Transverse colon (tissue), 4 donors: ENCODE results near the gene SRP54. TPM values are rescaled to one million over a fixed set of nuclear protein-coding genes. Genes with fewer than 3 reads are reported as not detected.

ENCODE experiments used
- DNase-seq: peaks from one replicate; pipeline ENCODE4 v3.0.0-alpha.2; 2019
- H3K27ac ChIP-seq, 4 donors: fragments of 200-600 bp; sonication (generic); 2 replicates each; pipeline ENCODE4 v1.5.1; 2016 to 2018; ENCODE audit warnings: inconsistent platforms in 4 of 4
- H3K27me3 ChIP-seq: fragments of 200-600 bp; sonication (generic); 2 replicates; pipeline ENCODE4 v1.5.1; 2017; ENCODE audit warnings: inconsistent platforms
- H3K36me3 ChIP-seq, 4 donors: fragments of 200-600 bp; sonication (generic); 2 replicates each; pipeline ENCODE4 v1.5.1; 2017 to 2019; ENCODE audit warnings: inconsistent platforms in 4 of 4
- H3K4me1 ChIP-seq, 4 donors: fragments of 200-600 bp; sonication (generic); 2 replicates each; pipeline ENCODE4 v1.5.1; 2017 to 2020; ENCODE audit warnings: inconsistent platforms in 4 of 4
- H3K4me3 ChIP-seq, 4 donors: fragments of 200-600 bp; sonication (generic); 1 replicate in 1 of 4; 2 replicates in 3 of 4; pipeline versions ENCODE4 v1.5.1 to v1.6.1; 2017 to 2019; ENCODE audit warnings: inconsistent platforms in 4 of 4
- H3K9me3 ChIP-seq, 2 donors: fragments of 200-600 bp; sonication (generic); 2 replicates each; pipeline ENCODE4 v1.5.1; 2017 to 2019; ENCODE audit warnings: inconsistent platforms in 2 of 2
- EP300 ChIP-seq: sonication (generic); formaldehyde crosslinking; IDR thresholded peaks from one replicate; pipeline ENCODE4 v1.6.1; 2017; ENCODE audit warnings: antibody characterized with exemption, low read depth
- POLR2A ChIP-seq: fragments of 450-650 bp; IDR thresholded peaks from one replicate; pipeline ENCODE4 v1.6.1; 2016; ENCODE audit warnings: antibody characterized with exemption, mild to moderate bottlenecking, moderate library complexity
- POLR2AphosphoS5 ChIP-seq, 3 donors: sonication (generic); formaldehyde crosslinking; IDR thresholded peaks; one replicate each; pipeline ENCODE4 v1.6.1; 2016; ENCODE audit warnings: antibody characterized with exemption in 3 of 3
- WGBS, 2 donors: methylation state at CpG; one replicate each; pipeline ENCODE4 v1.1.5; 2018; ENCODE audit warnings: low coverage in 1 of 2; 5-methylcytosine and 5-hydroxymethylcytosine counted together
- in situ Hi-C, 4 donors: fragments of 200-750 bp; cut with MboI; loops; one replicate each; pipeline versions ENCODE4 v1.15.0 to v1.15.1; 2017; ENCODE audit warnings: low sequenced_read_pairs in 3 of 4, low pct_ligation_motif_present in 1 of 4, low pct_unique_long_range_greater_than_20kb in 1 of 4
- intact Hi-C: fragments of 100-400 bp; cut with DNase I; formaldehyde crosslinking; loops from one replicate; pipeline ENCODE4 v1.15.1; 2023; ENCODE audit warnings: low total_unique reads
- total RNA-seq, 4 donors: library from RNA; depleted of rRNA; stranded (reverse); fragments of >200 nt; gene quantifications; one replicate each; pipeline ENCODE4 v1.1.0, GENCODE V29; 2016
- TF ChIP-seq, protein P1 (sequence below), 5 experiments: fragments of 200-600 bp in 3 of 5; fragments of 450-650 bp in 2 of 5; sonication (generic) in 3 of 5; IDR thresholded peaks; 1 replicate in 2 of 5; 2 replicates in 3 of 5; pipeline ENCODE4 v1.5.1; 2016 to 2017; ENCODE audit warnings: antibody characterized with exemption in 5 of 5, inconsistent platforms in 3 of 5, mild to moderate bottlenecking in 2 of 5, moderate library complexity in 1 of 5

Gene SRP54
- total RNA-seq, 4 donors from 2014 or later = 14.7 to 63.4 (median 35.2) TPM

- H3K4me3 ChIP-seq = no peak overlapping the region
- in situ Hi-C loops (loop anchor here in 1 of 4 donors (10.0 kb wide), 1 partner anchor 112 kb away; the partner anchor contains the start of gene BAZ1A), intact Hi-C loops (loop anchor here (10.0 kb wide), 1 partner anchor 112 kb away; the partner anchor contains the start of gene BAZ1A)
- no peak overlapping the region for H3K27ac ChIP-seq
- H3K9me3 ChIP-seq = no peaks in the 10 kb centered on the region
- H3K27me3 ChIP-seq = no peaks in the 10 kb centered on the region
- 63 to 87% methylated on average over 2 to 3 of the region's 3 CpGs for WGBS, 2 donors
- no peaks in the 10 kb centered on the region for H3K36me3 ChIP-seq
- TF ChIP-seq, protein P1, sequence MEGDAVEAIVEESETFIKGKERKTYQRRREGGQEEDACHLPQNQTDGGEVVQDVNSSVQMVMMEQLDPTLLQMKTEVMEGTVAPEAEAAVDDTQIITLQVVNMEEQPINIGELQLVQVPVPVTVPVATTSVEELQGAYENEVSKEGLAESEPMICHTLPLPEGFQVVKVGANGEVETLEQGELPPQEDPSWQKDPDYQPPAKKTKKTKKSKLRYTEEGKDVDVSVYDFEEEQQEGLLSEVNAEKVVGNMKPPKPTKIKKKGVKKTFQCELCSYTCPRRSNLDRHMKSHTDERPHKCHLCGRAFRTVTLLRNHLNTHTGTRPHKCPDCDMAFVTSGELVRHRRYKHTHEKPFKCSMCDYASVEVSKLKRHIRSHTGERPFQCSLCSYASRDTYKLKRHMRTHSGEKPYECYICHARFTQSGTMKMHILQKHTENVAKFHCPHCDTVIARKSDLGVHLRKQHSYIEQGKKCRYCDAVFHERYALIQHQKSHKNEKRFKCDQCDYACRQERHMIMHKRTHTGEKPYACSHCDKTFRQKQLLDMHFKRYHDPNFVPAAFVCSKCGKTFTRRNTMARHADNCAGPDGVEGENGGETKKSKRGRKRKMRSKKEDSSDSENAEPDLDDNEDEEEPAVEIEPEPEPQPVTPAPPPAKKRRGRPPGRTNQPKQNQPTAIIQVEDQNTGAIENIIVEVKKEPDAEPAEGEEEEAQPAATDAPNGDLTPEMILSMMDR (IDR thresholded peaks at IDR 0.05) = no peak
- H3K4me1 ChIP-seq = peaks cover 5 to 26% (median 17%) of the 10 kb centered on the region in 4 donors
- no peak for DNase-seq
These were observed 4.4 kb downstream of the SRP54 start for GRCh38 chr14:34987180-34987579.

GRCh38 chr14:34989762-34990161 is 7.0 kb downstream of the SRP54 start:
- DNase-seq = no peak
- TF ChIP-seq EP300 (no peak), POLR2A (no peak), POLR2AphosphoS5 (IDR thresholded peaks at IDR 0.05) (no peak)
- TF ChIP-seq, protein P1 (IDR thresholded peaks at IDR 0.05) = no peak
- intact Hi-C loops (loop anchor here (10.0 kb wide), 1 partner anchor 115 kb away; the partner anchor contains the start of gene BAZ1A), in situ Hi-C loops (loop anchor here in 1 of 4 donors (10.0 kb wide), 1 partner anchor 115 kb away; the partner anchor contains the start of gene BAZ1A)
- Histone ChIP-seq H3K27me3 (no peaks in the 10 kb centered on the region), H3K36me3 (no peaks in the 10 kb centered on the region), H3K4me3 (no peak overlapping the region), H3K9me3 (no peaks in the 10 kb centered on the region), H3K4me1 (peaks cover 0 to 21% (median 5%) of the 10 kb centered on the region in 4 donors), H3K27ac (no peak overlapping the region)

- 94 to 95% methylated on average over 3 of the region's 3 CpGs for WGBS, 2 donors
- TF ChIP-seq POLR2A (no peak), EP300 (no peak), POLR2AphosphoS5 (IDR thresholded peaks at IDR 0.05) (no peak)
- in situ Hi-C loops = no loop called here
These were observed 10.6 kb downstream of the SRP54 start for GRCh38 chr14:34993426-34993825.

GRCh38 chr14:34994668-34995067 is 11.9 kb downstream of the SRP54 start:
- no peak overlapping the region for H3K27ac ChIP-seq
- peaks cover 0 to 3% (median 0%) of the 10 kb centered on the region in 4 donors for H3K36me3 ChIP-seq
- intact Hi-C loops = no loop called here
- no peaks in the 10 kb centered on the region for H3K27me3 ChIP-seq
- in situ Hi-C loops = no loop called here
- H3K9me3 ChIP-seq = no peaks in the 10 kb centered on the region
- WGBS, 2 donors = 92 to 100% methylated on average over 1 to 2 of the region's 2 CpGs
- H3K4me1 ChIP-seq = peaks cover 0 to 18% (median 0%) of the 10 kb centered on the region in 4 donors
- H3K4me3 ChIP-seq = no peak overlapping the region
- TF ChIP-seq EP300 (no peak), POLR2A (no peak), POLR2AphosphoS5 (IDR thresholded peaks at IDR 0.05) (no peak)
- TF ChIP-seq, protein P1 (IDR thresholded peaks at IDR 0.05) = no peak
- DNase-seq = no peak

More at GRCh38 chr14:34993426-34993825, 10.6 kb downstream of the SRP54 start:
- H3K27me3 ChIP-seq = no peaks in the 10 kb centered on the region
- H3K27ac ChIP-seq = no peak overlapping the region
- H3K4me1 ChIP-seq = peaks cover 0 to 17% (median 0%) of the 10 kb centered on the region in 4 donors
- no peak overlapping the region for H3K4me3 ChIP-seq
- no peaks in the 10 kb centered on the region for H3K9me3 ChIP-seq
- intact Hi-C loops = no loop called here
- no peak for DNase-seq
- H3K36me3 ChIP-seq = no peaks in the 10 kb centered on the region

- 42 to 46% methylated on average over 3 of the region's 3 CpGs for WGBS, 2 donors
- H3K9me3 ChIP-seq = no peaks in the 10 kb centered on the region
- H3K4me1 ChIP-seq = peaks cover 0 to 18% (median 0%) of the 10 kb centered on the region in 4 donors
- no peak overlapping the region for H3K27ac ChIP-seq
- no peaks in the 10 kb centered on the region for H3K27me3 ChIP-seq
- intact Hi-C loops = no loop called here
- no peak for DNase-seq
- TF ChIP-seq EP300 (no peak), POLR2AphosphoS5 (IDR thresholded peaks at IDR 0.05) (no peak), POLR2A (no peak)
- TF ChIP-seq, protein P1 (IDR thresholded peaks at IDR 0.05) = no peak
- in situ Hi-C loops = no loop called here
- H3K36me3 ChIP-seq = peaks cover 0 to 11% (median 0%) of the 10 kb centered on the region in 4 donors
- no peak overlapping the region for H3K4me3 ChIP-seq
These were observed 15.0 kb downstream of the SRP54 start for GRCh38 chr14:34997762-34998161.
